ENCODE measurements around the gene RELN.

RELN gene

DNA sequence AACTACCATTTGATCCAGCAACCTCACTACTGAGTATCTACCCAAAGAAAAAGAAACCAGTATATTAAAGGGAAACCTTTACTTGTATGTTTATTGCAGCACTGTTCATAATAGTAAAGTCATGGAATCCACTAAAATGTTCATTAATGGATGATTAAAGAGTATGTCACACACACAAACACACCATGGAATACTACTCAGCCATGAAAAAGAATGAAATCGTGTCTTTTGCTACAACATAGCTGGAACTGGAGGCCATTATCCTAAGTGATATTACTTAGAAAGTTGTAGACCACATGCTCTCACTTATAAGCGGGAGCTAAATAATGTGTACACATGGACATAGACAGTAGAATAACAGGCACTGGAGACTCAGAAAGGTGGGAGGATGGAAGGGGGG lies 340.4 kb downstream of the RELN start:
- Histone ChIP-seq H3K4me3 (ENCODE audit: low read length, poor library complexity, severe bottlenecking) (no peak overlapping the region), H4K20me1 (ENCODE audit: insufficient read depth, low read length, poor library complexity, severe bottlenecking) (no peaks in the 10 kb centered on the region), H3K9me3 (ENCODE audit: insufficient read depth, low read depth, low read length) (0 out of 2 replicates have a peak, but pooled peaks cover 5% of the 10 kb centered on the region), H3K9ac (ENCODE audit: low read depth, low read length, poor library complexity, severe bottlenecking) (no peak overlapping the region), H3K27me3 (ENCODE audit: insufficient read depth, low read length, poor library complexity, severe bottlenecking) (no peaks in the 10 kb centered on the region), H3F3A (ENCODE audit: low read depth) (no peaks in the 10 kb centered on the region), H3K36me3 (ENCODE audit: insufficient read depth, low read length) (no peaks in the 10 kb centered on the region), H3K79me2 (ENCODE audit: insufficient read depth, low read length) (no peaks in the 10 kb centered on the region), H2AFZ (ENCODE audit: low read length) (no peak overlapping the region), H3K4me1 (ENCODE audit: insufficient read depth, low read length, poor library complexity, severe bottlenecking) (no peaks in the 10 kb centered on the region), H3K4me2 (ENCODE audit: low read depth, low read length, poor library complexity, severe bottlenecking) (no peak overlapping the region), H3K9me2 (replicated peaks; ENCODE audit: low read depth, low read length) (no peaks in the 10 kb centered on the region)
- TF ChIP-seq EZH2phosphoT487 (IDR thresholded peaks at IDR 0.05; ENCODE audit: borderline replicate concordance) (no peak), CTCF (conservative IDR thresholded peaks at IDR 0.05; ENCODE audit: low read length) (no peak)

DNA sequence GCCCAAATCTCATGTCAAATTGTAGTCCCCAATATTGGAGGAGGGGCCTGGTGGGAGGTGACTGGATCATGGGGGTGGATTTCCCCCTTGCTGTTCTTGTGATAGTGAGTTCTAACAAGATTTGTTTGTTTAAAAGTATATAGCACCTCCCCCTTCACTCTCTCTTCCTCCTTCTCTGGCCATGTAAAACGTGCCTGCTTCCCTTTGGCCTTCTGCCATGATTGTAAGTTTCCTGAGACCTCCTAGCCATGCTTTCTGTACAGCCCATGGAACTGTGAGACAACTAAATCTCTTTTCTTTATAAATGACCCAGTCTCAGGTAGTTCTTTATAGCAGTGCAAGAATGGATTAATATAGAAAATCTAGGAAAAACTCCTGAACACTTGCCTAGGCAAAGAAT lies 341.3 kb downstream of the RELN start:
- H3K4me3 ChIP-seq (ENCODE audit: low read length, poor library complexity, severe bottlenecking), result no peak overlapping the region
- no peaks in the 10 kb centered on the region for H3K36me3 ChIP-seq (ENCODE audit: insufficient read depth, low read length)
- H3K9me2 ChIP-seq (replicated peaks; ENCODE audit: low read depth, low read length), result no peaks in the 10 kb centered on the region

GRCh38 chr7:103644319-103644718 lies 345.1 kb downstream of the RELN start:
- no peaks in the 10 kb centered on the region for H3K9me2 ChIP-seq (replicated peaks; ENCODE audit: low read depth, low read length)
- no peak overlapping the region for H2AFZ ChIP-seq (ENCODE audit: low read length)
- no peak overlapping the region for H3K9ac ChIP-seq (ENCODE audit: low read depth, low read length, poor library complexity, severe bottlenecking)
- no peaks in the 10 kb centered on the region for H3K36me3 ChIP-seq (ENCODE audit: insufficient read depth, low read length)
- H3K27me3 ChIP-seq (ENCODE audit: insufficient read depth, low read length, poor library complexity, severe bottlenecking), result no peaks in the 10 kb centered on the region
- 0 out of 2 replicates have a peak, but pooled peaks cover 5% of the 10 kb centered on the region for H3K9me3 ChIP-seq (ENCODE audit: insufficient read depth, low read depth, low read length)
- no peak overlapping the region for H3K4me3 ChIP-seq (ENCODE audit: low read length, poor library complexity, severe bottlenecking)
- H3F3A ChIP-seq (ENCODE audit: low read depth), result no peaks in the 10 kb centered on the region
- H4K20me1 ChIP-seq (ENCODE audit: insufficient read depth, low read length, poor library complexity, severe bottlenecking), result no peaks in the 10 kb centered on the region
- no peak for TF ChIP-seq EZH2phosphoT487 (IDR thresholded peaks at IDR 0.05; ENCODE audit: borderline replicate concordance)
- H3K4me2 ChIP-seq (ENCODE audit: low read depth, low read length, poor library complexity, severe bottlenecking), result no peak overlapping the region
- no peaks in the 10 kb centered on the region for H3K4me1 ChIP-seq (ENCODE audit: insufficient read depth, low read length, poor library complexity, severe bottlenecking)
- H3K79me2 ChIP-seq (ENCODE audit: insufficient read depth, low read length), result no peaks in the 10 kb centered on the region

More for the DNA sequence above, 341.3 kb downstream of the RELN start:
- no peaks in the 10 kb centered on the region for H4K20me1 ChIP-seq (ENCODE audit: insufficient read depth, low read length, poor library complexity, severe bottlenecking)
- no peaks in the 10 kb centered on the region for H3K27me3 ChIP-seq (ENCODE audit: insufficient read depth, low read length, poor library complexity, severe bottlenecking)
- no peaks in the 10 kb centered on the region for H3F3A ChIP-seq (ENCODE audit: low read depth)
- H2AFZ ChIP-seq (ENCODE audit: low read length), result no peak overlapping the region
- H3K79me2 ChIP-seq (ENCODE audit: insufficient read depth, low read length), result no peaks in the 10 kb centered on the region
- no peak for TF ChIP-seq CTCF (conservative IDR thresholded peaks at IDR 0.05; ENCODE audit: low read length)
- TF ChIP-seq EZH2phosphoT487 (IDR thresholded peaks at IDR 0.05; ENCODE audit: borderline replicate concordance), result no peak
- H3K9me3 ChIP-seq (ENCODE audit: insufficient read depth, low read depth, low read length), result 0 out of 2 replicates have a peak, but pooled peaks cover 5% of the 10 kb centered on the region
- no peak overlapping the region for H3K9ac ChIP-seq (ENCODE audit: low read depth, low read length, poor library complexity, severe bottlenecking)
- no peaks in the 10 kb centered on the region for H3K4me1 ChIP-seq (ENCODE audit: insufficient read depth, low read length, poor library complexity, severe bottlenecking)
- no peak overlapping the region for H3K4me2 ChIP-seq (ENCODE audit: low read depth, low read length, poor library complexity, severe bottlenecking)

DNA sequence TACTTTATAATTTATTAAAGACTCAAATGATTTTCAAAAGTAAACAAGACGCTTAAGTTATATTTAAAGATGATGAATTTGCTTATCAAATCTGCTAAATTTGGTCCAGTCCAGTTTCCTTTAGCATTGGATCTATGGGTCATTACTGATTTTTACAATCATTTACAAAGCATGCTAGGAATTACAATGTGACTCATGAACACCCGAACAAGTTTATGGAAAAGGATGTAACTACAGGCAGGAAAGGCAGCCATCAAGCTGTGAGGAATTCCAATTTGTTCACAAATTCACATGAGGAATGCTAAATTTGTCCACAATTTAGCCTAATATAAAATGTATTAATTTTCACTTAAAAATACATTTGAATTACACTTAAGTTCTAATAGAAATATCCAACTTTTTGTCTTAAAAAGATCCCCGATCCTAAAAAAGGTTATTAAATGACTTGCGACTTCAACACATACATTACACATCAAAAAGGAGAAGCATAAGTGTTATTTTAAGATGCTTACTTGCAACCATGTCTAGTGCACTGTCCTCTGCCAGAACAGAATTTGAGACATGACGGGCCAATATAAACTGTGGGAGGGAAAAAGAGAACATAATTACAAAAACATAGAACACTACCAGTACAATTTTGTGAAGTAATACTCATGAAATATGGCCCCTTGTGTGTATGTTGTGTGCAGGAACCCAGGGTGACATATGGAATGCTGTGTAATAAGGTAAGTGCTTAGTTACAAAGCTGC lies 349.3 kb downstream of the RELN start:
- H3K4me3 ChIP-seq (ENCODE audit: low read length, poor library complexity, severe bottlenecking), result no peak overlapping the region
- H4K20me1 ChIP-seq (ENCODE audit: insufficient read depth, low read length, poor library complexity, severe bottlenecking), result no peaks in the 10 kb centered on the region
- H3K9me3 ChIP-seq (ENCODE audit: insufficient read depth, low read depth, low read length), result no peaks in the 10 kb centered on the region
- H3K27me3 ChIP-seq (ENCODE audit: insufficient read depth, low read length, poor library complexity, severe bottlenecking), result no peaks in the 10 kb centered on the region
- H3K9ac ChIP-seq (ENCODE audit: low read depth, low read length, poor library complexity, severe bottlenecking), result no peak overlapping the region
- no peaks in the 10 kb centered on the region for H3K79me2 ChIP-seq (ENCODE audit: insufficient read depth, low read length)
- no peak for TF ChIP-seq EZH2phosphoT487 (IDR thresholded peaks at IDR 0.05; ENCODE audit: borderline replicate concordance)
- TF ChIP-seq CTCF (conservative IDR thresholded peaks at IDR 0.05; ENCODE audit: low read length), result no peak
- H3K4me1 ChIP-seq (ENCODE audit: insufficient read depth, low read length, poor library complexity, severe bottlenecking), result no peaks in the 10 kb centered on the region
- H3K4me2 ChIP-seq (ENCODE audit: low read depth, low read length, poor library complexity, severe bottlenecking), result no peak overlapping the region
- no peaks in the 10 kb centered on the region for H3F3A ChIP-seq (ENCODE audit: low read depth)
- H3K36me3 ChIP-seq (ENCODE audit: insufficient read depth, low read length), result no peaks in the 10 kb centered on the region
- H3K9me2 ChIP-seq (replicated peaks; ENCODE audit: low read depth, low read length), result no peaks in the 10 kb centered on the region
- no peak overlapping the region for H2AFZ ChIP-seq (ENCODE audit: low read length)
